Tongue (tissue), 2 donors: ENCODE data around the gene MBP. TPM values are rescaled to one million over a fixed set of nuclear protein-coding genes. Genes with fewer than 3 reads are reported as not detected.

Source experiments
- DNase-seq: peaks from one replicate; pipeline ENCODE4 v3.0.0-alpha.2; 2015
- total RNA-seq: library from RNA; depleted of rRNA; stranded (reverse); fragments of >200 nt; gene quantifications from one replicate; pipeline ENCODE4 v1.2.3, GENCODE V29; 2014

MBP gene
- total RNA-seq, 1 donor from 2014 or later = 43.0 TPM

DNA sequence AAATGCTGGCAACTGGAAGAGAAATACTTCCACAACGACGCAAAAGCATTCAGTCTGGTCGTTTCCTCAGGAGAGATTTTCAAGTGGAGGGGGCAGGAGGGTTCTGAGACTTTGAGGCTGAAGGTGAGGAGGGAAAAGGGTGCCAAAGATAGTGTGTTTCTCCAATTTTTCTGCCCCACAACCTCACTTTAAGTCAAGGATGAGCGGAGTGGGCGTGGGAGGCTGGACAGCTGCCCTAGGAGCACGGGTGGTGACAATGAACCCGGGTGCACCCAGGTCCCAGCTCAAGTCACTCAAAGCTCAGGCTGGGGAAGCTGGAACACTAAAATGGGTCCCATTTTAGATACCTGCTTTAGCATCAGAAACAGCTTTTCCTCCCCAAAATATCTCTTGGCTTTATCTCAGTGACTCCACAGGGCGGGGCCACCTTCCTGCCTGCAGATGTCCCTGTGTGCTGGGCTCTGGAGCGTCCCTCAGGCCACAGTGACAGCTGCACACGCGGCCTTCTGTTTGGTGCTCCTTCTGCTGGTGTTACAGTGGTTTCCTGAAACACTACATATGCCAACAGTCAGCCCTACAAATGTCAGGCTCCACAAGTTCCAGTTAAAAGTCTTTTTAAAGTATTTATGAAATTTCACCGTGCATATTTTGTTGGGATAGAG, 1.4 kb upstream of the MBP start:
- peak; percentile 86 for DNase-seq

DNA sequence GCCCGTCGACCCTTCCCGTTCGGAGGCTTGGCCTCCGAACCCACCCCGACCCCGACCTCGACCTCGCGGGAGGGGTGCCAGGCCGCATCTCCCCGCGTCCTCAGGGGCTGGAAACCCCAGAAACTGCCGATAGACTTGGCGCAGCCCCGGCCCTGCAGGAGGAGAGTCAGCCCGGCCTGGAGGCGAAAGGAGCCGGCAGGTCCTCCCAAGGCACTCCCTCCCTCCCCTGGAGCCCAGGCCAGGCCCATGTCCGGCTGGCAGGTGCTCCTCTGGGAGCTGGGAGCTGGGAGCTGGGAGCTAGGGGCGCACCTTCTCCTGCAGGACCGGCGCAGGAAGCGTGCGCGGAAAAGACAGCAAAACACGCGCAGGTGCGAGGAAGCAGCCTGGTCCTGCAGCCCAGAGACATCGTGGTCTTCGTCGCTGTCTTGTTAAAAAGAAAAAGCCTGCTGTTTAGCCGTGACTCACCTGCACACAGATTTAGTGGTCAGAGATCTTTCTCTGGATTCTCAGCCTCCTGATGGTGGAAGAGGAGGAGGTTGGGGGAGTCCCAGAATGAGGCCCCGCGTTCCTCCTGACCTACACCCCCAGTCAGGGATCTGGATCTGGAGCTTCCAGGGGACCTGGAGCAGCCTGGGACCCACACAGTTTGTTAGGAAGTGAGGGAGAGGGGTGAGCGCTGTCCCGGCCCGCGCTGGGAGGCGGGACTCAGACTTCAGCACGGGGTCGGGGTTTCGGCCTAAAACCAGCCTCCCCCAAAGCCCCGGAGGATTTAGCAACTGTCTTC, 660 bp upstream of the MBP start:
- DNase-seq = peak; percentile 59

DNA sequence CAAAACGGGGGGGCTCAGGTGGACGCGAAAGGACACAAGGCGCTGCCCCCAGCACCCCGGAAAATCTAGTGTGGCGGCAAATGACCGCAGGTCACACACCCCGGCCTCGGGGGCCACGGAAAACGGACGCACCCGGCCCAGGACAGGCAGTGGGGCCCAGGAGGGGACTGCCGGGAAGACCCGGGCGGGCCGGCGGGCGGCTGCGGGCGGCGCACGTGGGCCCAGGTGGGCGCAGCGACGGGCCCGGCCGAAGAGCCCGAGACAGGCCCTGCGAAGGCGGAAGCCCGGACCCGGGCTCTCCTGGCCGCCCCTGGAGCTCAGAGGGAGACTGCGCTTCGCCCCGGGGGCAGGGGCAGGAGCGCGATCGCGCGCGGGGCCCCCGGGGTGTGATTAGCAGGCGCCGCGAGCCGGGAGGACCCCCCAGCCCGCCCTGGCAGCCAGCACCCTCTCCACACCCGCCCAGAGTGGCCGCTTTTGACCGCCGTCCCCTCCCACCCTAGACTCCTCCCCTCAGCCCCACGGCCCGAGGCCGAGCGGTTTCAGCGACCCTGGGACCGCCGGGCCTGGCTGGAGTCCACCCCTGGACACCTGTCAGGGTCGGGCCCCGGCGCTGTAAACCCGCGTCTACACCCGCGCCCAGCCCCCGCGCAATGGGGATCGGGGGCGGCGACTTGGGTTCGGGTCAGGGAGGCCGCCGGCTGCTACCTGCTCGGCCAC, 773 bp downstream of the MBP start:
- DNase-seq = peak; percentile 65

DNA sequence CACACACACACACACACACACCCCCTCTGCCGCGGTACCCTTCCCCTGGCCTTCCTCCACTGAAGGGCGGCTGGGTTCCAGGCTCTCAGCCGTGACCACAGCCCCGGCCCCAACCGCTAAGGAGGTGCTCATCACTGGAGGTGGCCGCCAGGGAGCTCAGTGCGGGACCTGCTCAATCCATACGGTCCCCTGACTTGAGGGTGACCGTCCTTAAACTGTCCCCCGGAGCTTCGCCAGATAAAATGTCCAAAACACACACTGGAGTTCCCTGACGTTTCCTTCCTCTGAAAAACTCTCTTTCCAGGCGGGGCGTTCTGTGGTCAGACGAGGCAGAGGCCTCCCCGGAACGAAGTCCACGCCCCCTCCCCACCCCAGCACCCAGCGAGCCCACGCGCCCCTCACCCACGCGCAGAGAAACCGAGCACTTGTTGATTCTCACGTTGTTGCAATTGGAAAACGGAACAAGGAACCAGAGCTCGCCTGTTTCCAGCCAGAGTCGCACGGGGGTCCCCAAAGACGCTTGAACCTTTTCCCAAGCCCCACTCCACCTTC, 1.4 kb downstream of the MBP start:
- peak; percentile 48 for DNase-seq

DNA sequence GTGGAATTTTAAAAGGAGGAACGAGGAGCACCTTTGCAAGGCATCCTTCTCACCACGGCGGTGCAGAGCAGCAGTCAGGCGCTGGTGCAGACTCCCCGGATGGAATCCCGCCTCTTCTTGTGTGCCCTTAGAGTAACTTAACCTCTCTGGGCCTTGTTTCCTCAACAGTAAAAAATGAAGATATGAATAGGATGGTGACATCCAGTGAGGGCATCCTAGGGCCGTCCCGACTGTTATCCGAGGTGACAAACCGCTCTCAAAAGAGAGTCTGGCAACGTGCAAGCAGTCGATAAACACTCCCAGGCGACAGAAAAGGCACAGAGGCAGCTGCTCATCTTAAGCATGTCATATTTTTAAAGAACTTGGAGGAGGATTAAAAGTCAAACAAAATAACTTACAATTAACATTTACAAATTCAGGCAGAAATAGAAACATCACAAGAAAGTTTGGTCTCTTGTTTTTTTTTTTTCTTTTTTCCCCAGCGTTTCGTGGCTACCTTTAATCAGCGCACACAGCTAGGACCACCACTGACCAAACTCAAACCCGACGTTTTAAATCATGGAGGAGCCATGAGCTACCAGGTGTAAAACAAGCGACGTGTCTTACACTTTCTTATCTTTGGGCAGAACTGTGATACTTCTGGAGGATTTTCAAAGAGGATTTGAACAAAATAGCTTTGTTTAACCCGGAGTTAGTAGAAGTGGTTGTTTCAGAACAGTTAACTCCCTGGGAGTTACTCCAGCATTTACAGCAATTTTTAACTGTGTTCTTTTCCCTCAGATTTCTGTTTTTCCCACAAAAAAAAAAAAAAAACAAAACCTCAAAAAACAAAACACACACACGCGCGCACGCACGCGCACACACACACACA, 2.1 kb downstream of the MBP start:
- DNase-seq = no peak

DNA sequence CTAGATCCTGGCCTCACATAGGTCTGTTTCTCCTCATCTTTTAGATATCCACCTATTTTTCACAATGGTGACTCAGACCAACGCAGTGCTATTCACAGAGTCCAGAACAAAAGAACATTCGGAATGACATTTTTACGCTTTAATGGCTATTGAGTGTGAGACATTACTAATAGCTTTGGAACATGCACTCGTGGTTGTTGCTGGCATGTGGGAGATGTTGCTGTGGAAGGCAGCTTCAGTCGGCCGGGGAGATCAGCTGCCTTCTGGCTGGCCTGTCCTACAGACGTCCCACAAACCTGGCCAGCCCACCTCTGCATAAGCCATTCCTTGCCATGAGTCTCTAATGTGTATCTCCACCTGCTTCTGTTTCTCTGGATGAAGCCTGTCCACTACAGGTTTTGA, 3.4 kb downstream of the MBP start:
- DNase-seq = no peak

DNA sequence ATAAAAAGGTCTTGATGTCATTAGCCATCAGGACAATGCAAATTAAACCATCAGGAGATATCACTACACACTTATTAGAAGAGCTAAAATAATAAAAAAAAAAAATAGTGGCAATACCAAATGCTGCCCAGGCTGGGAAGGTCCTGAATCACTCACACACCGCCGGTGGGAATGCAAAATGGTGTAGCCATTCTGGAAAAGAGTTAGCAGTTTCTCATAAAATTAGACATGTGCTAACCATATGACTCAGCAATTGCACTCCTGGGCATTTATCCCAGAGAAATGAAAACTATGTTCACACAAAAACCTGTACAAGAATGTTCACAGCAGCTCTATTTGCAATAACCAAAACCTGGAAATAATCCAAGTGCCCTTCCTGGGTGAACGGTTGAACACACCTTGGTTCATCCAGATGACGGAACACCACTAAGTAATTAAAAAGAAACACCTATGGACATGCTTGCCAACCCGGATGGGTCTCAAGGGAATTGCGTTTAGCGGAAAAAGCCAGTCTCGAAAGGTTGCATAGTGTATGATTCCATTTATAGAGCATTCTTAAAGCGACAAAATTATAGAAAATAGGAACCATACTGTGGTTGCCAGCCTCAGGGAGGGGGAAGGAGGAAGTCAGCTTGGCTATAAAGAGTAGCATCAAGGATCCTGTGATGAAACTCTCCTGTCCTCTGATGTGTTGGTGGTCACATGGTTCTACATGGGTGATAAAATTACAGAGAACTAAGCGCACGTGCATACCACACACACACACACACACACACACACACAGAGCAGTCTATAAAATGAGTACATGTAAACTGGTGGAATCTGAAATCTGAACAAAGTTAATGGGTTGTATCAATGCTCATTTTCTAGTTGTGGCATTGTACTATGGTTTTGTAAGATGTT, 4.6 kb downstream of the MBP start:
- peak; percentile 69 for DNase-seq

DNA sequence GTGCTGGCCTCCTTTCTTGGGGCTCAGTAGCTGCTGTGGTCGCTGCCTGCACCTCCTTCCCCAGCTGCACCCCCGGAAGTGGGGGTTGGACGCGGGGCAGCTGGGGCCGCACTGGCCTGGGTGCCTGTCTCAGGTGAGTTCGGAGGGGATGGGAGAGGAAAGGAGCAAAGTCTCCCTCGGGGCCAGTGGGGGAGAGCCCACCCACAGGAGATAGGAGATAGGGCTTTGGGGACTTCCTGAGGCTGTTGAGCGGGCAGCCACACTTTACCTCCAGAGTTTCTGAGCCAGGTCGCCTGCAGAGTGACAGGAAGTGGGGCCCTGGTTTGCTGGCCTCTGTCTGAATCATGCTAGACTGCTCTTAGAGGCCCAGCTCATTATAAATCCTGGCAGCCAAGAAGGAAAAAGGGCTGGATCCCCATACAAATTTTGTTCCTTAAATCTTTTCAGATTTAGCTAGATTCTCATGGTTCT, 8.1 kb downstream of the MBP start:
- no peak for DNase-seq

DNA sequence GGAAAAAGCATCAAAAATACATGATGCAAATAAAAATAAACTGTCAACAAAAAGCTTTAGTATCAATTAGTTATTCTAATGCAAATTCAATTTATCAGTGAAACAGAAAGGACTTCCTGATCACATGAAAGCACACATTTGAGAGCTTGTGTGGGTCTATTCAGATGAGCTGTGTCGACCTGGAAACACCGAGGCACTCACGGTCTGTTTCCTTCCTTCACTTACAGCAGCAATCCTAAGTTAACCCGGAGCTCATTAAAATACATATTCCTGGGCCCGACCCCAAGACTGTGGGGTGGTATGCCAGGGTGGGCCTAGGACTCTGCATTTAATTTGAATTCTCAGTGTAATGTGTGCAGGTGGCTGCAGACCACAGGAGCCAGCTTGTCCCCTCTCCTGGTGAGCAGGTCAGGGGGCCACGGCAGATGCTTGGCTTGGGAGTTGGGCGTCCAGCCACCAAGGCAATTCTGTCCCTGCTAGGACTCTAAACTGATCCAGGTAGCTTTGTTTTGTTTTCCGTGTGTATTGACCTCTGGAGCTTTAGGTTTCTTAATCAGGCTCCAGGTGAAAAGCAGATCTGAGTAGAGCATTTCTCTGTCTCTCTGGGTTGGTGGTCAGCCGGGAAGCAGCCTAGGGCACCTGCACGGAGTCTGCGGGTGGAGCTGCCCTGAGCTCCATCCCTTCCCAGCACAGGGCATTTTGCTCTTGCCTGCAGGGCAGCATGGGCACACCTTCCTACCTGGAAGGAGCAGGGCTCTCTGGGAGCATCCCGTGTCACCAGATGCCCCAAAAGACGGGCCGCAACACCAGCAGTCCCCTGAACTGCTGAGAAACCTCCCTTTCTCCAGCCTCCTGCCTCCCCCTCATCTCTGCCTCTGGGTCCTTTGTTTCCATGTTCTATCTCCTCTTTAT, 9.0 kb downstream of the MBP start:
- no peak for DNase-seq

DNA sequence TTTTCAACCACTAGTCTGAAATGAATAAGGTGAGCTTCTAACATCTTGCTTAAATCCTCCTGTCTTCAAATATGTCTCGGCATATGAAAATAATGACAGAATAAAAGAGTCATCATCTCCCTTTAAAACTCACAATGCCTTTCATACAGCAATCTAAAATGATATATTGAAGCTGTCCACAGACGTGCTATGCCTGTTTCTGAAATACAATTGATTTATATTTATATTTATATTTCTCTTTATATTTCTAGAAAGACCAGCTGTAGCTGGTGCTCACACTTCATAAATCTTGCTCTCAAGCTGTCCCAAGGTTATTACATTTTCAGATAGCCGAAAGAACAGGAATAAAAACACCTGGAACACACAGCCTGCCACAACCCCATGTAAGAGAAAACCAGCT, 11.1 kb downstream of the MBP start:
- DNase-seq = no peak

DNA sequence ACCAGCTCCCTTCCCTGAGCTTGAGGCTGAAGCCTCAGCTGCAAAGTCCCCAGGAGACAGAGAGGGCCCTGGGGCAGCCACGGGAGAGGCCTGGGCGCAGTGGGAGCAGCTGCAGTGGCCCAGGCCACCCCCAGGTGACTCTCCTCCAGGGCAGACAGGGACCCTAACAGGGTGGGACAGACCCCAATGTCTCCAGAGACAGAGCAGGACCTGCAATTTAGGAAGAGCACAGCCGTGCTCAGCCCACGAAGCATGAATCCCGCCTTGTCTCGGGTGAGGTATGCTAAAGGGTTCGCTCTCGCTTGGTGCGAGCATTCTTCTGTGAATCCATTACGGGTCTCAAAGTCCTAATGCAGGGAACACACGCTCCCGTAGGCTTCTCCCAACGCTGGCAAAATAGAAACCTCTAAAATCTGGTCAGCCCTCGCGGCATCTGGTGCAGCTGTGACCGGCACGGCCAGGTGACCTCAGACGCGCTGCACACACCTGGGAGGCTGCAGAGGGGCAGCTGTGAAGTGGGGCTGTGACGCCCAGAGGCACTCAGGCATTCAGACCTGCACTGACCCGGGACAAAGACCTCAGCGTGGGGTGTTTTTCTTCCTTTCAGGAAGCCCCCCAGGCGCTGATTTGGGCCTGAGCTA, 12.6 kb downstream of the MBP start:
- no peak for DNase-seq

DNA sequence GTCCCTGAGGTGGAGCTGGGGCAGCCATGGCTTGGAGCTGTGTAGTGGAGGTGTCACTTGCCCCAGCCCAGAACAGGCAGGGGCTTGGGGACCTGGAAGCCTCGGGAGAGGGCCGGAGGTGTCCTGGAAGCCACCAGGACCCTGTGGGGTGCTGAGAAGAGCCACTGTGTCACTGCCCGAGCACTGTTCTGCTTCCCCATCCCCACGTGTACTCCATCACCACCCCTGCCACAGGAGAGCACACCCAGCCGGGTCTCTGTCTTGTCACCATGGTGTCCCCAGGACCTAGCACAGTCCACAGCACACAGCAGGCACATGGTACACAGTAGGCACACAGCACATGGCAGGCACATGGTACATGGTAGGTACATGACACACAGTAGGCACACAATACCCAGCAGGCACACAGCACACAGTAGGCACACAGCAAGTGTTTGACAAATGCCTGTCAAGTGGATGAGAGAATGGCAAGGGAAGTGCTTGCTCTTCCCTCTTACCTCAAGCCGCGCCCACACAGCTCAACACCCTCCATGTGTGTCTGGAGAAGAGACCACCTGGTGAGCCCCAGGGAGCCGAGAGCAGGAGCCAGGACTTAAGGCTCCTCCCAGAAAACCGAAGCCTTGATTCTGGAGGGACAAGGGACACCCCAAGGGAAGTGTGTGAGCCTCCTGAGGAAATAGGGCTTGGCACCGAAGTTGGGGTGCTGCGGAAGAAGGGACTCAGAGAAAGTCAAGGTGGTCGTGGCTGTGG, 13.3 kb downstream of the MBP start:
- DNase-seq = no peak

DNA sequence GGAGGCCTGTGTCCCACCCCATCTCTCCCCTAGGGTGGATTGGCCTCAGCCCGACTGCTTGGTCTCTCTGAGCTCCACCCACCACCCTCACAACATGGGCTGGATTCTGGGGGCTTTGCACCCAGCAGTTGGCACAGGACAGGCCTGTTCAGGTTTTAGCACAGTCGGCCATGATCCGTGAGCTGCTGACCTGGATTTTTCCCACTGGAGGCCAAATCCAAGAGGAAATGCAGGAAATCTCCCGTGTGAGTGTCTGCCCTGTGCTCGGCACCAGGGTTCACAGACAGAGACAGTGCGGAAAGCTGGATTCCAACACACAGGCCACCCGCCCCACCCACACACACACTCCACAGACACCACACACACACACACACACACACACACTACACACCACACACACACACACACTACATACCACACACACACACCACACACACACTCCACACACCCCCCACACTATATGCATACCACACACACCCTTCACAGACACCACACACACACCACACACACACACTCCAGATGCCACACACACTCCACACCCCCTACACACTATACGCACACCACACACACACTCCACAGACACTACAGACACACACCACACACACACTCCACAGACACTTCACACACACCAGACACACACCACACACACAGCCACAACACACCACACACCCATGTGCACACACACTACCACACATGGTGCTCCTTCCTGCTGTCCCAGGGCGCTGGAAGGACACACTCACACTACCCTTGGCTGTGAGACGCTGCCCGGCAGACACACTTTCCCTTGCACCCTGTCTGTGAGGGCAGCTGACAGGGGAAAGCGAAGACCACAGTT, 14.1 kb downstream of the MBP start:
- DNase-seq = no peak

DNA sequence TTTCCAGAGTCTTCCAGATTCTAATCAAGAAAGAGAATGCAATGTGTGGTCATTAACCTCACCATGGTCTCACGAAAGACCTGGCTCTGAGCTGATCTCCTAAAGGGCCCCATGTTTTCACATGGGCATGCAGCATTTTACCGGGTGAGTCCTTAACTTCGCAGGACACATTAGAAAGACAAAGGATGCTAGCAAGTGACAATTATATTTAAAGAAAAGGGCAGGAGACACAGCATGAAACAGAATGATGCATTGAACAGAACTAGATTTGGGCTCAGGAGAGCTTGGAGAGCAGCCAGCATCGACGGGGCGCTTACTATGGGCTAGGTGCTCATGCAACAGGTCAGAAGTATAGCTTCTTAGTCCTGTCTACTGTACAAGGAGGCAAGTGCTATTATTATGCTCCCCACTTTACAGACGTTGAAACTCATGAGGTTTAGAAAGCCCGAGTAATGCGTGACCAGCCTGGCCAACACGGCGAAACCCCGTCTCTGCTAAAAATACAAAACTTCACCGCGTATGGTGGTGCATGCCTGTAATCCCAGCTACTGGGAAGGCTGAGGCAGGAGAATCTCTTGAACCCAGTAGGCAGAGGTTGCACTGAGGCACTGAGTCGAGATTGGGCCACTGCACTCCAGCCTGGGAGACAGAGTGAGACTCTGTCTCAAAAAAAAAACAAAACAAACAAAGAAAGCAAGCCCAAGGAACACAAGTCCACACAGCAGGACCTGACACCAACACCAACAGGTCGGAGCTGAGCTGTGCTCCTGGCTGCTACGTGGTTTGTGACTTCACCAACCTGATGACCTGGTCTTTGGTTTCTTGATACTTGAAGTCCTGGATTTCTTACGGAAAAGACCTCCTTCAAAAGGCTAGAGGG, 16.1 kb downstream of the MBP start:
- no peak for DNase-seq

DNA sequence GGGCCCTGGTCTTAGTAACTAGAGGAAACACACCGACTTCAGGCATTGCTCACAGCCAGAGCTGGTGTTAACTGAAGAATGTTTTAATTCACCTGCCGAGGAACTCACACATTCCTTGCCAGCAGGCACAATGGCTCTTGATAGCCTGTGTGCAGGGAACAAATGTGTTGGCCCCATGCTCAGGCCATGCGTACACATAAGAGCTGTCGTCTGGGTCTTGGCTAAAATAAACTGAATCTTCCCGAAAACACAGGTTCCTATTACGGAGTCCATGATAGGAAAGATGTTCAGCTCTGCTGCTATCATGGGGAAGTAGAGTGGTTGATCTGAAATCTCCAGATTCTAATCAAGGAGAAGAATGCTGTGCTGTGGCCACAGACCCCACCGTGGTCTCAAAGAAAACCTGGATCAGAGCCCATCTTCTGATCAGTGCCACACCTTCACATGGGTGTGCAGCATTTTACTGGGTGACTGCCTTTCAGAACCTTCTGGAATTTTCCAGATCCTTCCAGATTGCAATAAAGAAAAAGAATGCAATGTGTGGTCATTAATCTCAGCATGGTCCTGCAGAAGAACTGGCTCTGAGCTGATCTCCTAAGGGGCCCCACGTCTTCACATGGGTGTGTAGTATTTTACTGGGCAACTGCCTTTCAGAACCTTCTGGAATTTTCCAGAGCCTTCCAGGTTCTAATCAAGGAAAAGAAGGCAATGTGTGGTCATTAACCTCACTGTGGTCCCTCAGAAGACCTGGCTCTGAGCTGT, 17.2 kb downstream of the MBP start:
- no peak for DNase-seq
